Sigmoid colon (tissue), 7 donors: ENCODE data around the gene DDI2. TPM values are rescaled to one million over a fixed set of nuclear protein-coding genes. Genes with fewer than 3 reads are reported as not detected.

Experiments used
- DNase-seq: peaks from one replicate; pipeline ENCODE4 v3.0.0-alpha.2; 2019
- H3K27ac ChIP-seq, 4 donors: fragments of 200-600 bp; sonication (generic); one replicate each; pipeline ENCODE4 v1.5.1; 2016 to 2019; ENCODE audit warnings: mild to moderate bottlenecking in 1 of 4
- H3K27me3 ChIP-seq, 3 donors: fragments of 200-600 bp; sonication (generic); one replicate each; pipeline ENCODE4 v1.5.1; 2019; ENCODE audit warnings: mild to moderate bottlenecking in 1 of 3
- H3K36me3 ChIP-seq, 4 donors: fragments of 200-600 bp; sonication (generic); one replicate each; pipeline ENCODE4 v1.5.1; 2016 to 2019
- H3K4me1 ChIP-seq, 4 donors: fragments of 200-600 bp; sonication (generic); one replicate each; pipeline ENCODE4 v1.5.1; 2017 to 2019
- H3K4me3 ChIP-seq, 4 donors: fragments of 200-600 bp; sonication (generic); one replicate each; pipeline ENCODE4 v1.5.1; 2017 to 2019; ENCODE audit warnings: mild to moderate bottlenecking in 2 of 4, moderate library complexity in 1 of 4
- H3K9me3 ChIP-seq, 4 donors: fragments of 200-600 bp in 3 of 4; sonication (generic) in 3 of 4; one replicate each; pipeline versions ENCODE4 v1.5.1 to v1.6.1; 2013 to 2019
- CTCF ChIP-seq, 4 experiments: fragments of 450-650 bp in 3 of 4; fragments of 200-600 bp in 1 of 4; IDR thresholded peaks; one replicate each; pipeline ENCODE4 v1.5.1; 2016 to 2019; ENCODE audit warnings: antibody characterized with exemption in 4 of 4, mild to moderate bottlenecking in 3 of 4, moderate library complexity in 2 of 4
- EP300 ChIP-seq, 4 donors: sonication (generic); formaldehyde crosslinking; IDR thresholded peaks; one replicate each; pipeline ENCODE4 v1.6.1; 2017; ENCODE audit warnings: antibody characterized with exemption in 4 of 4
- POLR2A ChIP-seq, 2 donors: fragments of 450-650 bp; IDR thresholded peaks; one replicate each; pipeline ENCODE4 v1.6.1; 2016; ENCODE audit warnings: antibody characterized with exemption in 2 of 2, mild to moderate bottlenecking in 2 of 2, moderate library complexity in 2 of 2
- POLR2AphosphoS5 ChIP-seq, 4 donors: sonication (generic); formaldehyde crosslinking; IDR thresholded peaks; one replicate each; pipeline ENCODE4 v1.6.1; 2017; ENCODE audit warnings: antibody characterized with exemption in 4 of 4
- WGBS, 2 donors: extraction: QIAGEN DNeasy Blood & Tissue Kit; methylation state at CpG; one replicate each; pipeline ENCODE4 v1.1.7; 2013; 5-methylcytosine and 5-hydroxymethylcytosine counted together
- intact Hi-C: fragments of 100-400 bp; cut with DNase I; formaldehyde crosslinking; loops from one replicate; pipeline ENCODE4 v1.15.1; 2023
- polyA plus RNA-seq, 3 donors: library from polyadenylated mRNA; stranded (reverse); fragments of 200-250 nt; gene quantifications; one replicate each; pipeline ENCODE4 v1.2.3, GENCODE V29; 2013
- total RNA-seq, 4 donors: library from RNA; depleted of rRNA; stranded (reverse); fragments of >200 nt; gene quantifications; one replicate each; pipeline ENCODE4 v1.1.0, GENCODE V29; 2016
- donor health status: healthy with polysubstance abuse.
- donor health status: Bipolar disorder and iron deficiency.
- donor health status: healthy.

Gene DDI2
- total and polyA plus RNA-seq, 7 donors = 3.0 to 27.3 (median 13.4) TPM

GRCh38 chr1:15674386-15675159, 57.3 kb downstream of the DDI2 start:
- DNase-seq = no peak
- H3K27me3 ChIP-seq = no peaks in the 10 kb centered on the region
- 66 to 70% methylated on average over 12 of the region's 12 CpGs for WGBS, 2 donors
- H3K9me3 ChIP-seq = no peaks in the 10 kb centered on the region
- no peak overlapping the region for H3K4me3 ChIP-seq
- H3K4me1 ChIP-seq = no peaks in the 10 kb centered on the region
- H3K27ac ChIP-seq = no peak overlapping the region
- H3K36me3 ChIP-seq = no peaks in the 10 kb centered on the region
- no peak for TF ChIP-seq CTCF (IDR thresholded peaks at IDR 0.05)
- no peak for TF ChIP-seq POLR2AphosphoS5 (IDR thresholded peaks at IDR 0.05)
- TF ChIP-seq EP300 (IDR thresholded peaks at IDR 0.05) = no peak
- TF ChIP-seq POLR2A (IDR thresholded peaks at IDR 0.05) = no peak
- intact Hi-C loops = no loop called here

GRCh38 chr1:15676010-15676409, 58.8 kb downstream of the DDI2 start:
- intact Hi-C loops = no loop called here
- Histone ChIP-seq H3K9me3 (no peaks in the 10 kb centered on the region), H3K4me3 (no peak overlapping the region), H3K27me3 (no peaks in the 10 kb centered on the region), H3K4me1 (no peaks in the 10 kb centered on the region), H3K36me3 (no peaks in the 10 kb centered on the region), H3K27ac (no peak overlapping the region)
- WGBS, 2 donors = 73 to 75% methylated on average over 2 of the region's 2 CpGs
- no peak for DNase-seq
- TF ChIP-seq POLR2A (IDR thresholded peaks at IDR 0.05) (no peak), POLR2AphosphoS5 (IDR thresholded peaks at IDR 0.05) (no peak), EP300 (IDR thresholded peaks at IDR 0.05) (no peak), CTCF (IDR thresholded peaks at IDR 0.05) (no peak)

- intact Hi-C loops = no loop called here
- Histone ChIP-seq H3K4me3 (no peak overlapping the region), H3K27ac (no peak overlapping the region), H3K9me3 (no peaks in the 10 kb centered on the region), H3K36me3 (no peaks in the 10 kb centered on the region), H3K27me3 (no peaks in the 10 kb centered on the region), H3K4me1 (no peaks in the 10 kb centered on the region)
- TF ChIP-seq POLR2A (IDR thresholded peaks at IDR 0.05) (no peak), CTCF (IDR thresholded peaks at IDR 0.05) (no peak), EP300 (IDR thresholded peaks at IDR 0.05) (no peak), POLR2AphosphoS5 (IDR thresholded peaks at IDR 0.05) (no peak)
- WGBS, 2 donors = 93 to 95% methylated on average over 6 of the region's 6 CpGs
- DNase-seq = no peak
These were observed 59.7 kb downstream of the DDI2 start for GRCh38 chr1:15676688-15677661.

- H3K4me3 ChIP-seq = no peak overlapping the region
- TF ChIP-seq POLR2AphosphoS5 (IDR thresholded peaks at IDR 0.05) (no peak), CTCF (IDR thresholded peaks at IDR 0.05) (no peak), EP300 (IDR thresholded peaks at IDR 0.05) (no peak), POLR2A (IDR thresholded peaks at IDR 0.05) (no peak)
- H3K4me1 ChIP-seq = peaks cover 0 to 4% (median 3%) of the 10 kb centered on the region in 4 donors
- 84 to 95% methylated on average over 1 of the region's 1 CpG for WGBS, 2 donors
- H3K27me3 ChIP-seq = no peaks in the 10 kb centered on the region
- no peak overlapping the region for H3K27ac ChIP-seq
- DNase-seq = no peak
- intact Hi-C loops = no loop called here
- no peaks in the 10 kb centered on the region for H3K9me3 ChIP-seq
- H3K36me3 ChIP-seq = no peaks in the 10 kb centered on the region
These were observed 61.3 kb downstream of the DDI2 start for GRCh38 chr1:15678578-15678977.
